Liver (tissue), 9 donors: Measurements from ENCODE around the gene ATP11B. TPM values are rescaled to one million over a fixed set of nuclear protein-coding genes. Genes with fewer than 3 reads are reported as not detected.

Experiments used
- DNase-seq: peaks from one replicate; pipeline ENCODE4 v3.0.0-alpha.2; 2017; ENCODE audit warnings: low spot score
- H3K27ac ChIP-seq, 2 donors: one replicate each; pipeline ENCODE4 v1.7.0; 2013; ENCODE audit warnings: inconsistent platforms in 2 of 2, low read length in 2 of 2, control low read depth in 1 of 2, low read depth in 1 of 2, mild to moderate bottlenecking in 1 of 2
- H3K27me3 ChIP-seq, 4 donors: one replicate each; pipeline versions ENCODE4 v1.6.1 to v1.7.0; 2013; ENCODE audit warnings: low read length in 3 of 4, inconsistent platforms in 1 of 4, mild to moderate bottlenecking in 1 of 4, moderate library complexity in 1 of 4; ENCODE audit not compliant: control insufficient read depth in 4 of 4, insufficient read depth in 4 of 4
- H3K36me3 ChIP-seq, 4 donors: one replicate each; pipeline versions ENCODE4 v1.6.1 to v1.7.0; 2013; ENCODE audit warnings: low read length in 3 of 4, mild to moderate bottlenecking in 3 of 4, low read depth in 1 of 4, moderate library complexity in 1 of 4; ENCODE audit not compliant: control insufficient read depth in 4 of 4, insufficient read depth in 3 of 4
- H3K4me1 ChIP-seq, 4 donors: one replicate each; pipeline versions ENCODE4 v1.6.1 to v1.7.0; 2013; ENCODE audit warnings: low read length in 3 of 4, mild to moderate bottlenecking in 3 of 4, moderate library complexity in 1 of 4; ENCODE audit not compliant: control insufficient read depth in 4 of 4, insufficient read depth in 4 of 4
- H3K4me3 ChIP-seq, 3 donors: one replicate each; pipeline versions ENCODE4 v1.6.1 to v1.7.0; 2013; ENCODE audit warnings: low read length in 3 of 3, control low read depth in 1 of 3, low read depth in 1 of 3, mild to moderate bottlenecking in 1 of 3
- H3K9ac ChIP-seq, 2 donors: one replicate each; pipeline ENCODE4 v1.7.0; 2013; ENCODE audit warnings: low read length in 2 of 2, mild to moderate bottlenecking in 2 of 2, moderate library complexity in 2 of 2, control low read depth in 1 of 2, low read depth in 1 of 2
- H3K9me3 ChIP-seq, 4 donors: one replicate each; pipeline versions ENCODE4 v1.6.1 to v1.7.0; 2013; ENCODE audit warnings: low read length in 3 of 4; ENCODE audit not compliant: control insufficient read depth in 4 of 4
- EGR1 ChIP-seq, 2 donors: IDR thresholded peaks; 2 replicates each; pipeline ENCODE4 v1.6.1; 2016 to 2018; ENCODE audit warnings: antibody characterized with exemption in 2 of 2, low read depth in 2 of 2
- GABPA ChIP-seq, 2 donors: IDR thresholded peaks in 1 of 2; conservative IDR thresholded peaks in 1 of 2; 2 replicates each; pipeline ENCODE4 v1.6.1; 2016; ENCODE audit warnings: antibody characterized with exemption in 2 of 2, mild to moderate bottlenecking in 1 of 2, moderate library complexity in 1 of 2
- HNF4A ChIP-seq, 2 donors: conservative IDR thresholded peaks; 2 replicates each; pipeline ENCODE4 v1.6.1; 2016; ENCODE audit warnings: antibody characterized with exemption in 2 of 2, mild to moderate bottlenecking in 2 of 2
- RAD21 ChIP-seq, 2 donors: IDR thresholded peaks; 2 replicates each; pipeline ENCODE4 v1.6.1; 2016; ENCODE audit warnings: antibody characterized with exemption in 2 of 2, mild to moderate bottlenecking in 2 of 2
- RXRA ChIP-seq, 2 donors: IDR thresholded peaks; 2 replicates each; pipeline ENCODE4 v1.6.1; 2017 to 2018; ENCODE audit warnings: antibody characterized with exemption in 2 of 2, mild to moderate bottlenecking in 1 of 2
- TAF1 ChIP-seq: conservative IDR thresholded peaks from 2 replicates; pipeline ENCODE4 v1.6.1; 2016; ENCODE audit warnings: antibody characterized with exemption, mild to moderate bottlenecking
- whole genome bisulfite sequencing: extraction: QIAGEN DNeasy Blood & Tissue Kit; methylation state at CpG from one replicate; pipeline ENCODE4 v1.1.7; 2013; 5-methylcytosine and 5-hydroxymethylcytosine counted together
- polyA plus RNA-seq, 2 donors: library from polyadenylated mRNA; stranded (reverse) in 1 of 2; unstranded in 1 of 2; fragments of 200-250 nt in 1 of 2; fragments of >200 nt in 1 of 2; fragmentation: Nextera tagmentation in 1 of 2; extraction: Ambion mirVana in 1 of 2; gene quantifications; one replicate each; pipeline versions ENCODE4 v1.2.1 to v1.2.3, GENCODE V29; 2013 to 2015
- total RNA-seq, 2 donors: library from RNA; depleted of rRNA; stranded (reverse); fragments of >200 nt; gene quantifications; one replicate each; pipeline ENCODE4 v1.2.3, GENCODE V29; 2014
- TF ChIP-seq, protein P1 (sequence below): IDR thresholded peaks from 2 replicates; pipeline ENCODE4 v1.6.1; 2016; ENCODE audit warnings: antibody characterized with exemption
- TF ChIP-seq, protein P2 (sequence below): IDR thresholded peaks from 2 replicates; pipeline ENCODE4 v1.6.1; 2016; ENCODE audit warnings: antibody characterized with exemption
- TF ChIP-seq, protein P3 (sequence below): fragments of 150-350 bp; IDR thresholded peaks from 2 replicates; pipeline ENCODE4 v1.5.1; 2017; ENCODE audit warnings: improper control_type of control experiment, low read depth, low read length; ENCODE audit not compliant: missing input control
- donor health status: healthy.
- donor health status: healthy.
- donor health status: healthy.
- donor health status: healthy.
- donor health status: healthy.

Gene ATP11B
- total and polyA plus RNA-seq, 4 donors: 5.9 to 49.6 (median 19.0) TPM

DNA sequence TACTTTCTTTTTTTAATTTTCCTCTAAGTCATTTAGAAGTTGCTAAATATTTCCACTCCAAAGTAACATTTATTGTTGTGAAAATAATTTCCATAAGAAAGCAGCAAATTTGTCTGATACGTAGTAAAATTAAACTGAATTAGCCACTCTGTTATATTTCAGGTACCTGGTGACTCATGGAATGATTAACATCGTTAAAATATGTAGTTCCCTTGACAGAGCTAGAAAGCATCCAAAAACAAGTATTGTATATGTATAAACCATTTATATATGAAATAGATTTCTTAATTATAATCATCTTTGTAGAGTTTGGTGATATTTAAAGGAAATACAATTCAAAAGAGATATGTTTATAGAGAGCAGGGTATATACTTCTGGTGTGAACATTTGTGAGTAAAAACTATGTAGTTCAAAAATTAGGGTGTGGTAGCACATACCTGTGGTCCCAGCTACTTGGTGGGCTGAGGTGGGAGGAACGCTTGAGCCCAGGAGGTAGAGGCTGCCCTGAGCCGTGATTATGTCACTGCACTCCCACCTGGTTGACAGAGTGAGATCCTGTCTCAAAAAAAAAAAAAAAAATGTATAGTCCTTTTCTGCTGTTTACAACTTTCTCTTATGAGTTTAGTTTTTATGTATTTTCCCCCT, 36.6 kb downstream of the ATP11B start:
- H3K9me3 ChIP-seq: no peaks in the 10 kb centered on the region
- no peak for DNase-seq
- H3K9ac ChIP-seq: no peak overlapping the region
- no peak overlapping the region for H3K4me3 ChIP-seq
- 97% methylated on average over 4 of the region's 4 CpGs for WGBS
- H3K4me1 ChIP-seq: no peaks in the 10 kb centered on the region
- H3K27me3 ChIP-seq: no peaks in the 10 kb centered on the region
- no peak for TF ChIP-seq EGR1 (IDR thresholded peaks at IDR 0.05; ENCODE audit: low read depth in 2 of 2)
- no peak for TF ChIP-seq TAF1
- TF ChIP-seq, protein P1, sequence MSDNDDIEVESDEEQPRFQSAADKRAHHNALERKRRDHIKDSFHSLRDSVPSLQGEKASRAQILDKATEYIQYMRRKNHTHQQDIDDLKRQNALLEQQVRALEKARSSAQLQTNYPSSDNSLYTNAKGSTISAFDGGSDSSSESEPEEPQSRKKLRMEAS: no peak
- TF ChIP-seq RXRA (IDR thresholded peaks at IDR 0.05): no peak
- TF ChIP-seq, protein P2, sequence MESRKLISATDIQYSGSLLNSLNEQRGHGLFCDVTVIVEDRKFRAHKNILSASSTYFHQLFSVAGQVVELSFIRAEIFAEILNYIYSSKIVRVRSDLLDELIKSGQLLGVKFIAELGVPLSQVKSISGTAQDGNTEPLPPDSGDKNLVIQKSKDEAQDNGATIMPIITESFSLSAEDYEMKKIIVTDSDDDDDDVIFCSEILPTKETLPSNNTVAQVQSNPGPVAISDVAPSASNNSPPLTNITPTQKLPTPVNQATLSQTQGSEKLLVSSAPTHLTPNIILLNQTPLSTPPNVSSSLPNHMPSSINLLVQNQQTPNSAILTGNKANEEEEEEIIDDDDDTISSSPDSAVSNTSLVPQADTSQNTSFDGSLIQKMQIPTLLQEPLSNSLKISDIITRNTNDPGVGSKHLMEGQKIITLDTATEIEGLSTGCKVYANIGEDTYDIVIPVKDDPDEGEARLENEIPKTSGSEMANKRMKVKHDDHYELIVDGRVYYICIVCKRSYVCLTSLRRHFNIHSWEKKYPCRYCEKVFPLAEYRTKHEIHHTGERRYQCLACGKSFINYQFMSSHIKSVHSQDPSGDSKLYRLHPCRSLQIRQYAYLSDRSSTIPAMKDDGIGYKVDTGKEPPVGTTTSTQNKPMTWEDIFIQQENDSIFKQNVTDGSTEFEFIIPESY: no peak
- TF ChIP-seq GABPA (IDR thresholded peaks at IDR 0.05 in 1 of 2, conservative IDR thresholded peaks at IDR 0.05 in 1 of 2): no peak
- peaks cover 0 to 10% (median 1%) of the 10 kb centered on the region in 4 donors for H3K36me3 ChIP-seq
- no peak overlapping the region for H3K27ac ChIP-seq

DNA sequence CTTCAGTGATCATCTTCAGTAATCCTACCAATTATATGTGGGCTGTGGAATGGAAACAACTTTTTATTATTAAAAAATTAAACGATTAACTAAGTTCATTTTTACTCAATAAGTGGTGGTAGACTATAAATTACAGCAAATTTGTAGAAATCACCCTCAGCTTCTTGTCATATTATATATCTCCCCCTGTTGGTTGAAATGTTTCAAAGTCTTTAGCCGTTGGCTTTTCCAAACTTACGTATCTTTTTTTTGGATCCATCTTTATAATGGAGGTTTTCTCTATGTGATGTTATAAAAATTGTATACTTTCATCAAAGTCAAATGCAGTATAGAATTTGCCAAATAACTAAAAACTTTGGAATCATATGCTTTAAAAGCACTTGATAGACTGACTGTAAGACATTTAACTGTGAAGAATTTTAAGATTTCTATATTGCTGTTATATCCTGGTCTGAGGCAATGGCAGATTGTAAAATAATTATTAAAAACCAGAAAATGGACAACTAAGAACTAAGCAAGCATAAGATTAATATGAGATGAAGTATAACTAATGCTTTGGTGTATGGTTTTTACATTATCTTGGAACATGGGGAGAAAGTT, 44.7 kb downstream of the ATP11B start:
- Histone ChIP-seq H3K4me3 (no peak overlapping the region), H3K9ac (no peak overlapping the region), H3K27ac (no peak overlapping the region), H3K9me3 (no peaks in the 10 kb centered on the region), H3K4me1 (no peaks in the 10 kb centered on the region), H3K36me3 (peaks cover 0 to 14% (median 2%) of the 10 kb centered on the region in 4 donors), H3K27me3 (no peaks in the 10 kb centered on the region)
- TF ChIP-seq, protein P1: no peak
- TF ChIP-seq, protein P3, sequence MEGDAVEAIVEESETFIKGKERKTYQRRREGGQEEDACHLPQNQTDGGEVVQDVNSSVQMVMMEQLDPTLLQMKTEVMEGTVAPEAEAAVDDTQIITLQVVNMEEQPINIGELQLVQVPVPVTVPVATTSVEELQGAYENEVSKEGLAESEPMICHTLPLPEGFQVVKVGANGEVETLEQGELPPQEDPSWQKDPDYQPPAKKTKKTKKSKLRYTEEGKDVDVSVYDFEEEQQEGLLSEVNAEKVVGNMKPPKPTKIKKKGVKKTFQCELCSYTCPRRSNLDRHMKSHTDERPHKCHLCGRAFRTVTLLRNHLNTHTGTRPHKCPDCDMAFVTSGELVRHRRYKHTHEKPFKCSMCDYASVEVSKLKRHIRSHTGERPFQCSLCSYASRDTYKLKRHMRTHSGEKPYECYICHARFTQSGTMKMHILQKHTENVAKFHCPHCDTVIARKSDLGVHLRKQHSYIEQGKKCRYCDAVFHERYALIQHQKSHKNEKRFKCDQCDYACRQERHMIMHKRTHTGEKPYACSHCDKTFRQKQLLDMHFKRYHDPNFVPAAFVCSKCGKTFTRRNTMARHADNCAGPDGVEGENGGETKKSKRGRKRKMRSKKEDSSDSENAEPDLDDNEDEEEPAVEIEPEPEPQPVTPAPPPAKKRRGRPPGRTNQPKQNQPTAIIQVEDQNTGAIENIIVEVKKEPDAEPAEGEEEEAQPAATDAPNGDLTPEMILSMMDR: peak; percentile 46
- TF ChIP-seq EGR1 (IDR thresholded peaks at IDR 0.05; ENCODE audit: low read depth in 2 of 2) (no peak), RXRA (IDR thresholded peaks at IDR 0.05) (no peak), RAD21 (IDR thresholded peaks at IDR 0.05) (peak; percentile 77)
- no peak for DNase-seq
- 17% methylated on average over 3 of the region's 3 CpGs for WGBS

DNA sequence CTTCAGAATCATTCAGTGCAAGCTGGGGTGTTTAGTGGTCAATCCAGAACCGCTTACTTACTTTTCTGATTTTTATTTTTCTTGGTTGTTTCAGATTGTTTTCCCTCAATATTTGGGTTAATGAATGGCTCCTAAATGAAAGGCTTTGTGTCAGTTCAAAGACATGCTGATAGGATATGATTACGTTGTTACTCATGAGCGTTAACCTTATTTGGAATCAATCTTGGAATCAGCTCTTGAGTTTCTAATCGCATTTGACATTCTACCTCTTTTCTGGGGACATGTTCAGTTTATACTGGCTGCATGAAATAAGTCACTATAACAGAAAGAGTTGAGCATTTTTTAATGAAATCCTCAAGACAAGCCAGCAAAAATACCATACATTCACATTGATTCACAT, 50.2 kb downstream of the ATP11B start:
- no peak overlapping the region for H3K4me3 ChIP-seq
- H3K27me3 ChIP-seq: no peaks in the 10 kb centered on the region
- no peak for TF ChIP-seq HNF4A (conservative IDR thresholded peaks at IDR 0.05)
- TF ChIP-seq, protein P1: no peak
- no peaks in the 10 kb centered on the region for H3K4me1 ChIP-seq
- H3K27ac ChIP-seq: no peak overlapping the region
- DNase-seq: no peak
- no peaks in the 10 kb centered on the region for H3K9me3 ChIP-seq
- H3K36me3 ChIP-seq: peaks cover 0 to 18% (median 13%) of the 10 kb centered on the region in 4 donors
- H3K9ac ChIP-seq: no peak overlapping the region
- 96% methylated on average over 4 of the region's 4 CpGs for WGBS
